ENCODE data around the gene PTTG1IP2.

DNA sequence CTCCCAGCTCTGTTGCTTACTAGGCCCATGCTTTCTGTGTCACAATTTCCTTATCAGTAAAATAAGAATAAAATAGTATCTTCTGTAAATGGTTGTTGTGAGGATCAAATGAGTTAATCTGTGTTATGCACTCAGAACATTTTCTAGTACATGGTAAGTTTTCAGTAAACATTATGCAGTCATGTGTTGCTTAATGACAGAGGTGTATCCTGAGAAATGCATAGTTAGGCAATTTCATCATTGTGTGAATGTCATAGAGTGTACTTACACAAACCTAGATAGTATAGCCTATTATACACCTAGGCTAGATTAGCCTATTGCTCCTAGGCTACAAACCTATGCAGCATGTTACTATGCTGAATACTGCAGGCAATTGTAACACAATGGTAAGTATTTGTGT, 4.4 kb downstream of the PTTG1IP2 start:
- TF ChIP-seq, protein P1, sequence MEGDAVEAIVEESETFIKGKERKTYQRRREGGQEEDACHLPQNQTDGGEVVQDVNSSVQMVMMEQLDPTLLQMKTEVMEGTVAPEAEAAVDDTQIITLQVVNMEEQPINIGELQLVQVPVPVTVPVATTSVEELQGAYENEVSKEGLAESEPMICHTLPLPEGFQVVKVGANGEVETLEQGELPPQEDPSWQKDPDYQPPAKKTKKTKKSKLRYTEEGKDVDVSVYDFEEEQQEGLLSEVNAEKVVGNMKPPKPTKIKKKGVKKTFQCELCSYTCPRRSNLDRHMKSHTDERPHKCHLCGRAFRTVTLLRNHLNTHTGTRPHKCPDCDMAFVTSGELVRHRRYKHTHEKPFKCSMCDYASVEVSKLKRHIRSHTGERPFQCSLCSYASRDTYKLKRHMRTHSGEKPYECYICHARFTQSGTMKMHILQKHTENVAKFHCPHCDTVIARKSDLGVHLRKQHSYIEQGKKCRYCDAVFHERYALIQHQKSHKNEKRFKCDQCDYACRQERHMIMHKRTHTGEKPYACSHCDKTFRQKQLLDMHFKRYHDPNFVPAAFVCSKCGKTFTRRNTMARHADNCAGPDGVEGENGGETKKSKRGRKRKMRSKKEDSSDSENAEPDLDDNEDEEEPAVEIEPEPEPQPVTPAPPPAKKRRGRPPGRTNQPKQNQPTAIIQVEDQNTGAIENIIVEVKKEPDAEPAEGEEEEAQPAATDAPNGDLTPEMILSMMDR (IDR thresholded peaks at IDR 0.05): no peak
- TF ChIP-seq POLR2A (IDR thresholded peaks at IDR 0.05): no peak
- TF ChIP-seq POLR2AphosphoS5 (IDR thresholded peaks at IDR 0.05): no peak
- no peak for TF ChIP-seq EP300 (IDR thresholded peaks at IDR 0.05)
